HG03565 (cell line): ENCODE results near the gene IQSEC3.
"Not testable (repeated sequence)": the region's sequence is repeated elsewhere in the genome, so short reads cannot be mapped to it uniquely, and the experiment has no call there.

Experiments
- ATAC-seq: cut with Tn5 transposase; IDR thresholded peaks from one replicate; pipeline ENCODE4 v1.9.1; 2021; ENCODE audit warnings: mild to moderate bottlenecking, moderate library complexity; ENCODE audit not compliant: unreplicated experiment

The IQSEC3 gene

GRCh38 chr12:109872-110271, 43.3 kb downstream of the IQSEC3 start:
- no peak for ATAC-seq

- no peak for ATAC-seq
These were observed 45.3 kb downstream of the IQSEC3 start for GRCh38 chr12:111699-112493.

- no peak for ATAC-seq
These were observed 46.8 kb downstream of the IQSEC3 start for GRCh38 chr12:113347-113746.

GRCh38 chr12:114626-115211, 48.2 kb downstream of the IQSEC3 start:
- ATAC-seq: no peak

- ATAC-seq: no peak
These were observed 49.0 kb downstream of the IQSEC3 start for GRCh38 chr12:115518-115917.

- ATAC-seq: no peak
These were observed 49.7 kb downstream of the IQSEC3 start for GRCh38 chr12:115960-116915.

GRCh38 chr12:117311-117710, 50.7 kb downstream of the IQSEC3 start:
- ATAC-seq: no peak

- no peak for ATAC-seq
These were observed 51.3 kb downstream of the IQSEC3 start for GRCh38 chr12:117816-118345.

- ATAC-seq: no peak
These were observed 52.0 kb downstream of the IQSEC3 start for GRCh38 chr12:118591-118990.

GRCh38 chr12:120951-121350, 54.4 kb downstream of the IQSEC3 start:
- ATAC-seq: no peak

- no peak for ATAC-seq
These were observed 55.1 kb downstream of the IQSEC3 start for GRCh38 chr12:121647-122046.

GRCh38 chr12:125075-125474, 58.5 kb downstream of the IQSEC3 start:
- no peak for ATAC-seq

GRCh38 chr12:125566-125965, 59.0 kb downstream of the IQSEC3 start:
- no peak for ATAC-seq

GRCh38 chr12:128079-128478, 61.5 kb downstream of the IQSEC3 start:
- no peak for ATAC-seq

GRCh38 chr12:129001-129400, 62.4 kb downstream of the IQSEC3 start:
- no peak for ATAC-seq

GRCh38 chr12:130519-130918, 64.0 kb downstream of the IQSEC3 start:
- ATAC-seq: no peak

GRCh38 chr12:131008-131407, 64.4 kb downstream of the IQSEC3 start:
- ATAC-seq: no peak

GRCh38 chr12:131732-132495, 65.3 kb downstream of the IQSEC3 start:
- ATAC-seq: no peak

- ATAC-seq: not testable (repeated sequence)
These were observed 67.2 kb downstream of the IQSEC3 start for GRCh38 chr12:133616-134232.

GRCh38 chr12:135138-135537, 68.6 kb downstream of the IQSEC3 start:
- no peak for ATAC-seq
